ENCODE results near the gene KIF21A. TPM values are rescaled to one million over a fixed set of nuclear protein-coding genes. Genes with fewer than 3 reads are reported as not detected.
A peak's percentile ranks its signal among the peaks of the same experiment; 100 is the strongest.

Gene KIF21A
- total and polyA plus RNA-seq, 2 of the 13 experiments (the other 11 are each of a cell fraction or from before 2014, with no cell fraction given): 20.6 to 39.7 TPM

GRCh38 chr12:39461059-39461458 is 18.1 kb upstream of the KIF21A start:
- H3K9ac ChIP-seq (ENCODE audit: insufficient read depth, low read depth, low read length): no peak overlapping the region
- in situ Hi-C loops (cut with HindIII; ENCODE audit: extremely low pct_ligation_motif_present, low pct_unique_long_range_greater_than_20kb) (no loop called here), intact Hi-C loops (cut with micrococcal nuclease; ENCODE audit: unreplicated experiment) (no loop called here)
- ChIA-PET POLR2A (no interaction called here), CTCF (ENCODE audit: low intra/inter-chr PET ratio, low total read pairs) (no interaction called here)
- no peak overlapping the region for H3K27ac ChIP-seq (ENCODE audit: extremely low read length, insufficient read depth, low read length)
- H3K27me3 ChIP-seq (ENCODE audit: control insufficient read depth in 1 of 2, insufficient read depth in 2 of 2, low read length in 2 of 2): no peaks in the 10 kb centered on the region; a peak in 1 of 5 replicates
- no peaks in the 10 kb centered on the region for H4K20me1 ChIP-seq (ENCODE audit: insufficient read depth, low read length)
- peak; percentile 91 for TF ChIP-seq ZNF264 (CRISPR knock-in tag; IDR thresholded peaks at IDR 0.05)
- no peak for TF ChIP-seq IRX3 (CRISPR knock-in tag; IDR thresholded peaks at IDR 0.05; ENCODE audit: borderline replicate concordance, low read depth)
- H3K4me2 ChIP-seq (ENCODE audit: low read depth, low read length): no peak overlapping the region
- DNase-seq (ENCODE audit: low spot score): no peak
- no peak for FAIRE-seq
- no peak overlapping the region for H3K4me3 ChIP-seq (replicated peaks in 1 of 3; ENCODE audit: insufficient read depth in 1 of 3, low read depth in 2 of 3, low read length in 3 of 3)
- H3K9me3 ChIP-seq (ENCODE audit: low read length): no peaks in the 10 kb centered on the region
- H3K79me2 ChIP-seq (ENCODE audit: insufficient read depth, low read length): no peaks in the 10 kb centered on the region
- no peak for ATAC-seq
- 0% methylated on average over 1 of the region's 1 CpG for WGBS (ENCODE audit: low lambda C conversion rate)
- H2AFZ ChIP-seq (ENCODE audit: low read length): no peak overlapping the region
- H3K4me1 ChIP-seq (ENCODE audit: insufficient read depth, low read length): no peaks in the 10 kb centered on the region
- H3K36me3 ChIP-seq (replicated peaks in 1 of 2; ENCODE audit: control insufficient read depth in 1 of 2, insufficient read depth in 2 of 2, low read length in 2 of 2): no peaks in the 10 kb centered on the region
- BruUV-seq (replicated peaks): no TSS peak

GRCh38 chr12:39459027-39459434 is 16.1 kb upstream of the KIF21A start:
- in situ Hi-C loops (cut with HindIII; ENCODE audit: extremely low pct_ligation_motif_present, low pct_unique_long_range_greater_than_20kb): no loop called here
- no peak for ATAC-seq
- Histone ChIP-seq H3K27me3 (ENCODE audit: control insufficient read depth in 1 of 2, insufficient read depth in 2 of 2, low read length in 2 of 2) (no peaks in the 10 kb centered on the region; a peak in 1 of 5 replicates), H3K9me3 (ENCODE audit: low read length) (no peaks in the 10 kb centered on the region), H3K79me2 (ENCODE audit: insufficient read depth, low read length) (no peaks in the 10 kb centered on the region), H3K36me3 (replicated peaks in 1 of 2; ENCODE audit: control insufficient read depth in 1 of 2, insufficient read depth in 2 of 2, low read length in 2 of 2) (no peaks in the 10 kb centered on the region), H2AFZ (ENCODE audit: low read length) (no peak overlapping the region), H3K4me1 (ENCODE audit: insufficient read depth, low read length) (no peaks in the 10 kb centered on the region), H3K4me2 (ENCODE audit: low read depth, low read length) (0 out of 2 replicates have a peak overlapping the region, but pooled peaks have one; percentile 9), H4K20me1 (ENCODE audit: insufficient read depth, low read length) (no peaks in the 10 kb centered on the region), H3K4me3 (replicated peaks in 1 of 3; ENCODE audit: insufficient read depth in 1 of 3, low read depth in 2 of 3, low read length in 3 of 3) (no peak overlapping the region), H3K27ac (ENCODE audit: extremely low read length, insufficient read depth, low read length) (no peak overlapping the region), H3K9ac (ENCODE audit: insufficient read depth, low read depth, low read length) (no peak overlapping the region)
- no peak for DNase-seq (ENCODE audit: low spot score)
- intact Hi-C loops (cut with micrococcal nuclease; ENCODE audit: unreplicated experiment): no loop called here
- ChIA-PET CTCF (ENCODE audit: low intra/inter-chr PET ratio, low total read pairs) (no interaction called here), POLR2A (no interaction called here)
- no peak for FAIRE-seq
- BruUV-seq (replicated peaks): no TSS peak
- WGBS (ENCODE audit: low lambda C conversion rate): 44% methylated on average over 7 of the region's 7 CpGs
- TF ChIP-seq PITX1 (CRISPR knock-in tag; IDR thresholded peaks at IDR 0.05): no peak
- TF ChIP-seq JUN (CRISPR knock-in tag; IDR thresholded peaks at IDR 0.05): no peak
- TF ChIP-seq ISX (CRISPR knock-in tag; conservative IDR thresholded peaks at IDR 0.05): no peak
- TF ChIP-seq ZNF20 (CRISPR knock-in tag; IDR thresholded peaks at IDR 0.05): no peak
- TF ChIP-seq KDM3A (CRISPR knock-in tag; IDR thresholded peaks at IDR 0.05; ENCODE audit: low read depth): no peak
- no peak for TF ChIP-seq PAX8 (CRISPR knock-in tag; IDR thresholded peaks at IDR 0.05; ENCODE audit: borderline replicate concordance)
- TF ChIP-seq ZMAT5 (CRISPR knock-in tag; IDR thresholded peaks at IDR 0.05; ENCODE audit: borderline replicate concordance, low read depth): no peak
- no peak for TF ChIP-seq NCOR1 (IDR thresholded peaks at IDR 0.05; ENCODE audit: borderline replicate concordance, low read length)
- no peak for TF ChIP-seq ZNF318 (CRISPR knock-in tag; IDR thresholded peaks at IDR 0.05)
- TF ChIP-seq MIER2 (CRISPR knock-in tag; IDR thresholded peaks at IDR 0.05): no peak
